Lung (tissue), 12 donors: ENCODE data around the gene HPS3. TPM values are rescaled to one million over a fixed set of nuclear protein-coding genes. Genes with fewer than 3 reads are reported as not detected.

Experiments
- ATAC-seq: fragments of 200-7000 bp; cut with Tn5 transposase; one replicate; pipeline ENCODE4 v1.9.1; 2020; ENCODE audit warnings: moderate number of reproducible peaks; ENCODE audit not compliant: insufficient read depth, low FRiP score
- DNase-seq, 3 donors: peaks; one replicate each; pipeline ENCODE4 v3.0.0-alpha.2; 2013 to 2017
- H3K27ac ChIP-seq, 2 donors: one replicate each; pipeline ENCODE4 v1.5.1; 2013; ENCODE audit warnings: mild to moderate bottlenecking in 2 of 2, moderate library complexity in 2 of 2, control low read depth in 1 of 2, inconsistent platforms in 1 of 2, low read depth in 1 of 2, low read length in 1 of 2
- H3K27me3 ChIP-seq, 3 donors: one replicate each; pipeline ENCODE4 v1.5.1; 2013; ENCODE audit warnings: low read length in 2 of 3; ENCODE audit not compliant: control insufficient read depth in 3 of 3, insufficient read depth in 3 of 3
- H3K36me3 ChIP-seq, 4 donors: one replicate each; pipeline ENCODE4 v1.5.1; 2013; ENCODE audit warnings: low read length in 4 of 4, mild to moderate bottlenecking in 1 of 4, moderate library complexity in 1 of 4; ENCODE audit not compliant: control insufficient read depth in 4 of 4, insufficient read depth in 4 of 4
- H3K4me1 ChIP-seq, 5 donors: one replicate each; pipeline ENCODE4 v1.5.1; 2013; ENCODE audit warnings: low read length in 5 of 5, mild to moderate bottlenecking in 2 of 5, moderate library complexity in 1 of 5; ENCODE audit not compliant: control insufficient read depth in 5 of 5, insufficient read depth in 5 of 5
- H3K4me3 ChIP-seq: one replicate; pipeline ENCODE4 v1.5.1; 2013; ENCODE audit warnings: mild to moderate bottlenecking, control low read depth, moderate library complexity
- H3K9ac ChIP-seq, 2 donors: one replicate each; pipeline ENCODE4 v1.5.1; 2013; ENCODE audit warnings: low read length in 2 of 2, control low read depth in 1 of 2; ENCODE audit not compliant: insufficient read depth in 1 of 2
- H3K9me3 ChIP-seq, 4 donors: one replicate each; pipeline ENCODE4 v1.5.1; 2013; ENCODE audit warnings: low read length in 3 of 4, mild to moderate bottlenecking in 1 of 4, moderate library complexity in 1 of 4; ENCODE audit not compliant: control insufficient read depth in 4 of 4, insufficient read depth in 3 of 4
- CTCF ChIP-seq: IDR thresholded peaks from 2 replicates; pipeline ENCODE4 v1.5.1; 2012; ENCODE audit warnings: mild to moderate bottlenecking; ENCODE audit errors: control extremely low read depth, extremely low read depth
- WGBS, 2 donors: extraction: QIAGEN DNeasy Blood & Tissue Kit; methylation state at CpG; one replicate each; pipeline ENCODE4 v1.1.7; 2013; 5-methylcytosine and 5-hydroxymethylcytosine counted together
- polyA plus RNA-seq, 2 donors: library from polyadenylated mRNA; stranded (reverse); fragments of 200-250 nt; gene quantifications; one replicate each; pipeline ENCODE4 v1.2.1, GENCODE V29; 2013
- total RNA-seq, 2 donors: library from RNA; depleted of rRNA in 1 of 2; stranded (reverse); fragments of >200 nt in 1 of 2; gene quantifications; one replicate each; pipeline ENCODE4 v1.2.1, GENCODE V29; 2014 to 2021
- donor health status: control.
- donor health status: control.
- donor health status: Bipolar disorder and iron deficiency.
- donor health status: healthy.
- donor health status: DM: yes; HTN: yes; CAD: no.

HPS3 gene
- total and polyA plus RNA-seq, 4 donors = 9.3 to 43.7 (median 15.9) TPM

DNA sequence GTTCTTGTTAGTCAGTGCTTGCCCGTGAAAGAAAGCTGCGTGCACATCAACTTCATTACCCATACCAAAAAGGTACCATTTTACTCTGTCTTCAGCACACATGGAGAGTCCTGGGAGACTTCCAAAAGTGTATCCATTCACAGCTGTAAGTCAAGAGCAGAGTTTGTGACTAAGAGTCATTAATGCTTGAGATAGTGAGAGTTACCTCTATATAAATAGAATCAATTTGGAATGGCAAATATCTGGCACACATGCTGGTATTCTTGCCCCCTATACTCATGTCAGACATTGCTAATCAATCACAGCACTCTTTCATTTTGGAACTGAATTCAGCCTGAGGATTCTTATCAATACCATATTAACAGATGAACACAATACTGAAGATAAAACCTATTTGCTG, 78.0 kb downstream of the HPS3 start:
- no peaks in the 10 kb centered on the region for H3K36me3 ChIP-seq
- 95 to 98% methylated on average over 2 of the region's 2 CpGs for WGBS, 2 donors

DNA sequence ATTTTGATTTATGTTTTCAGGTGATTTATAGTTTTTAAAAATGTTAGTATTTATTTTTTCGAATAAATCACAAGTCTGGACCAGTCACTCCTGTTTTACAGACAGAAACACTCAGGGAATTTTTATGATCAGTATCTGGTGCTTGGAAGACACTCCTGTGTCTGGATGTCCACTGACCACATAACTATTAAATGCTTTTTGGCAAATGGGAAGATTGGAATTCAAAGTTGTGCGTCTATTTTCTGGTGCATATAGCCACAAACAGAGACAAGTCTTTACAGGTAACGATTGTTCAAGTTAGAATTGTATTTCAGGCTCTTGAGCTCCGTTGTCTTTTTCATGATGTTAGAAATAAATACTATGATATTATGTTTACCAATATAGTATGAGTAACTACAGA, 80.0 kb downstream of the HPS3 start:
- Histone ChIP-seq H3K27ac (no peak overlapping the region), H3K9ac (no peak overlapping the region), H3K4me1 (peaks cover 0 to 2% (median 2%) of the 10 kb centered on the region in 5 donors), H3K9me3 (no peaks in the 10 kb centered on the region), H3K27me3 (peaks cover 0 to 3% (median 3%) of the 10 kb centered on the region in 3 donors), H3K36me3 (no peaks in the 10 kb centered on the region), H3K4me3 (no peak overlapping the region)
- TF ChIP-seq CTCF = no peak
- 87 to 93% methylated on average over 4 of the region's 4 CpGs for whole genome bisulfite sequencing, 2 donors
- DNase-seq (no peak), ATAC-seq (no peak)

More for the DNA sequence above, 78.0 kb downstream of the HPS3 start:
- no peak for TF ChIP-seq CTCF
- ATAC-seq = no peak
- Histone ChIP-seq H3K27me3 (peaks cover 0 to 3% (median 3%) of the 10 kb centered on the region in 3 donors), H3K9ac (no peak overlapping the region), H3K4me1 (no peaks in the 10 kb centered on the region), H3K9me3 (no peaks in the 10 kb centered on the region), H3K4me3 (no peak overlapping the region), H3K27ac (no peak overlapping the region)
- DNase-seq = no peak

DNA sequence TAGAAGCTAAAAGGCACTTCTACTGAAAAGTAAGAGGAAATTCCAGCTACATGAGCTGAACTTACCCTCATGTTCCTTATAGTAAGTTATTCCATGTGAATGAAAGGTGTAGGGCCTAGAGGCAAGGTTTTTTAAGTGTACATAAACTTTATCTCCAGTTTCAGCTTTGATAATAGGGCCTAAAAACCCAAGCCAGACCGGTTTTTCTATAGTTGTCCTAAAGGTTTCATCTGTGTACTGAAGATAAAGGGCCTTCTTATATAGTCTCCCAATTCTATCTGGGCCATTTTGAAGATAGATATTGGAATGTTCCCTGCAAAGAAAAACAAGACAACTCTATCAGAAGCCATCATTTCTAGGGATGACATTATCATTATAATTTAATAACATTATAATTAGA, 82.9 kb downstream of the HPS3 start:
- WGBS, 2 donors = 73 to 89% methylated on average over 1 of the region's 1 CpG
- Histone ChIP-seq H3K9me3 (no peaks in the 10 kb centered on the region), H3K4me1 (peaks cover 0 to 26% (median 13%) of the 10 kb centered on the region in 5 donors), H3K4me3 (no peak overlapping the region), H3K27me3 (peaks cover 0 to 3% (median 3%) of the 10 kb centered on the region in 3 donors), H3K27ac (no peak overlapping the region), H3K36me3 (no peaks in the 10 kb centered on the region), H3K9ac (no peak overlapping the region)
- ATAC-seq = no peak
- DNase-seq = no peak
- TF ChIP-seq CTCF = no peak

GRCh38 chr3:149214702-149215101, 85.3 kb downstream of the HPS3 start:
- DNase-seq = no peak
- no peak overlapping the region for H3K27ac ChIP-seq
- H3K27me3 ChIP-seq = peaks cover 0 to 3% (median 3%) of the 10 kb centered on the region in 3 donors
- H3K9me3 ChIP-seq = no peaks in the 10 kb centered on the region
- no peak for ATAC-seq
- no peak overlapping the region for H3K4me3 ChIP-seq
- no peak overlapping the region for H3K9ac ChIP-seq
- H3K36me3 ChIP-seq = no peaks in the 10 kb centered on the region
- TF ChIP-seq CTCF = no peak
- WGBS, 2 donors = 80 to 81% methylated on average over 1 of the region's 1 CpG
- H3K4me1 ChIP-seq = peaks cover 0 to 28% (median 13%) of the 10 kb centered on the region in 5 donors
